Activated gamma-delta T cell (primary cell): ENCODE results near the gene LPCAT2.

Experiments
- DNase-seq: peaks from one replicate; lab custom pipeline; 2025; lab: John Stamatoyannopoulos, UW

Gene LPCAT2

GRCh38 chr16:55480228-55480655 is 28.6 kb upstream of the LPCAT2 start:
- no peak for DNase-seq

GRCh38 chr16:55481023-55481422 is 27.8 kb upstream of the LPCAT2 start:
- no peak for DNase-seq

- no peak for DNase-seq
These were observed 26.8 kb upstream of the LPCAT2 start for GRCh38 chr16:55482056-55482455.

- DNase-seq = no peak
These were observed 21.6 kb upstream of the LPCAT2 start for GRCh38 chr16:55487048-55487803.

- DNase-seq = no peak
These were observed 20.6 kb upstream of the LPCAT2 start for GRCh38 chr16:55488306-55488705.

GRCh38 chr16:55489119-55489955 is 19.5 kb upstream of the LPCAT2 start:
- DNase-seq = no peak

- no peak for DNase-seq
These were observed 19.0 kb upstream of the LPCAT2 start for GRCh38 chr16:55489956-55490265.

GRCh38 chr16:55490301-55490700 is 18.6 kb upstream of the LPCAT2 start:
- DNase-seq = no peak

GRCh38 chr16:55491691-55492090 is 17.2 kb upstream of the LPCAT2 start:
- no peak for DNase-seq

- DNase-seq = no peak
These were observed 16.0 kb upstream of the LPCAT2 start for GRCh38 chr16:55492756-55493380.

GRCh38 chr16:55494994-55495421 is 13.9 kb upstream of the LPCAT2 start:
- no peak for DNase-seq

GRCh38 chr16:55495616-55496289 is 13.1 kb upstream of the LPCAT2 start:
- DNase-seq = no peak

- DNase-seq = no peak
These were observed 12.2 kb upstream of the LPCAT2 start for GRCh38 chr16:55496509-55497145.

GRCh38 chr16:55497558-55497957 is 11.3 kb upstream of the LPCAT2 start:
- no peak for DNase-seq

- no peak for DNase-seq
These were observed 10.8 kb upstream of the LPCAT2 start for GRCh38 chr16:55498101-55498500.

- no peak for DNase-seq
These were observed 9.6 kb upstream of the LPCAT2 start for GRCh38 chr16:55499281-55499680.

- DNase-seq = no peak
These were observed 8.8 kb upstream of the LPCAT2 start for GRCh38 chr16:55499951-55500529.

- no peak for DNase-seq
These were observed 8.3 kb upstream of the LPCAT2 start for GRCh38 chr16:55500530-55501011.

- DNase-seq = no peak
These were observed 7.1 kb upstream of the LPCAT2 start for GRCh38 chr16:55501549-55502322.

- DNase-seq = no peak
These were observed 6.0 kb upstream of the LPCAT2 start for GRCh38 chr16:55502801-55503366.
